ENCODE data around the gene DIO3. TPM values are rescaled to one million over a fixed set of nuclear protein-coding genes. Genes with fewer than 3 reads are reported as not detected.
A peak's percentile ranks its signal among the peaks of the same experiment; 100 is the strongest.

DIO3 gene
- total RNA-seq, 1 donor from 2014 or later, result 35.6 TPM

GRCh38 chr14:101561897-101562490 lies 699 bp downstream of the DIO3 start:
- Mint-ChIP-seq H3K27me3 (ENCODE audit: low read depth) (peaks cover 90% of the 10 kb centered on the region), H3K36me3 (peaks cover 2% of the 10 kb centered on the region), H3K4me3 (peak overlapping the region; percentile 60), H3K9me3 (no peaks in the 10 kb centered on the region), H3K4me1 (peaks cover 14% of the 10 kb centered on the region), H3K27ac (no peak overlapping the region)
- TF ChIP-seq, protein P1, sequence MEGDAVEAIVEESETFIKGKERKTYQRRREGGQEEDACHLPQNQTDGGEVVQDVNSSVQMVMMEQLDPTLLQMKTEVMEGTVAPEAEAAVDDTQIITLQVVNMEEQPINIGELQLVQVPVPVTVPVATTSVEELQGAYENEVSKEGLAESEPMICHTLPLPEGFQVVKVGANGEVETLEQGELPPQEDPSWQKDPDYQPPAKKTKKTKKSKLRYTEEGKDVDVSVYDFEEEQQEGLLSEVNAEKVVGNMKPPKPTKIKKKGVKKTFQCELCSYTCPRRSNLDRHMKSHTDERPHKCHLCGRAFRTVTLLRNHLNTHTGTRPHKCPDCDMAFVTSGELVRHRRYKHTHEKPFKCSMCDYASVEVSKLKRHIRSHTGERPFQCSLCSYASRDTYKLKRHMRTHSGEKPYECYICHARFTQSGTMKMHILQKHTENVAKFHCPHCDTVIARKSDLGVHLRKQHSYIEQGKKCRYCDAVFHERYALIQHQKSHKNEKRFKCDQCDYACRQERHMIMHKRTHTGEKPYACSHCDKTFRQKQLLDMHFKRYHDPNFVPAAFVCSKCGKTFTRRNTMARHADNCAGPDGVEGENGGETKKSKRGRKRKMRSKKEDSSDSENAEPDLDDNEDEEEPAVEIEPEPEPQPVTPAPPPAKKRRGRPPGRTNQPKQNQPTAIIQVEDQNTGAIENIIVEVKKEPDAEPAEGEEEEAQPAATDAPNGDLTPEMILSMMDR (IDR thresholded peaks at IDR 0.05; ENCODE audit: unreplicated experiment), result no peak
- DNase-seq (ENCODE audit: low spot score in 2 of 2, unreplicated experiment in 2 of 2), result no peak

GRCh38 chr14:101562659-101563351 lies 1.5 kb downstream of the DIO3 start:
- H3K9me3 Mint-ChIP-seq, result no peaks in the 10 kb centered on the region
- H3K27me3 Mint-ChIP-seq (ENCODE audit: low read depth), result peaks cover 90% of the 10 kb centered on the region
- peaks cover 2% of the 10 kb centered on the region for H3K36me3 Mint-ChIP-seq
- H3K4me3 Mint-ChIP-seq, result peak overlapping the region; percentile 60
- H3K4me1 Mint-ChIP-seq, result peaks cover 14% of the 10 kb centered on the region
- TF ChIP-seq, protein P1 (IDR thresholded peaks at IDR 0.05; ENCODE audit: unreplicated experiment), result no peak
- no peak for DNase-seq (ENCODE audit: low spot score in 2 of 2, unreplicated experiment in 2 of 2)
- peak overlapping the region; percentile 69 for H3K27ac Mint-ChIP-seq

DNA sequence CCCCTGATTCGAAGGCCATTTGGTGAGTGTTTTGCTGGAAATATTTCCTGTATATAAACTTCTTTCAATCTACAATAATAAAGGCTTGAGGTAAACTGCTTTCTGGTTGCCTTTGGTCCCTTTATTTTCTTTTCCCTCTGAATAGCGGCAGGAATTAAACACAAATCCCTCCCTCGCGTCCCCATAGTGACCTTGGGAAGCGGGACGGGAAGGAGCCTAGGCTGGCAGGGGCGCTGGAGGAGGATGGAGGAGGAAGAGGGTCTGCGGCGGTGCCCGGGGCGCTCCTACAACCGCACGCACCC lies 2.0 kb downstream of the DIO3 start:
- peaks cover 2% of the 10 kb centered on the region for H3K36me3 Mint-ChIP-seq
- H3K27ac Mint-ChIP-seq, result no peak overlapping the region
- peaks cover 91% of the 10 kb centered on the region for H3K27me3 Mint-ChIP-seq (ENCODE audit: low read depth)
- TF ChIP-seq, protein P1 (IDR thresholded peaks at IDR 0.05; ENCODE audit: unreplicated experiment), result no peak
- H3K9me3 Mint-ChIP-seq, result no peaks in the 10 kb centered on the region
- peaks cover 14% of the 10 kb centered on the region for H3K4me1 Mint-ChIP-seq
- H3K4me3 Mint-ChIP-seq, result peak overlapping the region; percentile 60
- DNase-seq (ENCODE audit: low spot score in 2 of 2, unreplicated experiment in 2 of 2), result no peak

DNA sequence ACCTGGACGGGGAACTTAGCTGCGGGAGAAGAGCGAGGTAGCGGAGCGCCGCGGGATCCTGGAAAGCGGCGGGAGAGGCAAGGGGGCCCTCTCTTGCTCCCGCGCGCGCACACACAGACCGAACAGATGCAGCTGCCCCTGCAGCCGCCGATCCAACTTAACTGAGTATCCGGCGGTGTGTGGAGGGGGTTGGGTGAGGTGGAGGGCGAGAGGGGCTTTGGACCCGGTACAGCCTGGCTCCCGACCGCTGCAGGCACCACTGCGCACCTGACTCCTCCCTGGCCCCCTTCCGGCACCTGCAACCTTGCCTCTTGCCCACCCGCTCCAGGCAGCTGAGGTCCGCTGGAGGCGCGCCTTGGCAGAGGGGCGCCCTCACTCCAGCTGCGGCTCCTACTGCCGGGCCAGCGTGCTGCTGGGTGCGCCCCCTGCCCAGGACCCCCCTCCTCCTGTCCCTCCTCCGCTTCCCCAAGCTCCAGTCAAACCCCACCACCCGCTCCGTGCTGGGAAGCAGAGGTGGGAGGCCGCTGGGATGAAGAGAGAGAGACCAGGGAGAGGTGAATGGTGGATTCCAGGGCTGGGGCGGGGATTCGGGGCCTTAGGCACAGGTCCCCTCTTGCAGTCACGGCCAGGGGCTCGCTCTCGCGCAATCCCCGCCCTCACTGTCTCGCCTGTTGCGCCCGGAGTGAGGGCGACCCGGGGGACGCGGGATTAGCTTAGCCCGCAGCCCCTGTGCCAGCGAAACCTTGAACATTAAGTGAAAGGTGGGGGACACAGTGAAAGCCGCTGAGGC lies 2.6 kb downstream of the DIO3 start:
- Mint-ChIP-seq H3K27ac (no peak overlapping the region), H3K9me3 (no peaks in the 10 kb centered on the region), H3K36me3 (peaks cover 2% of the 10 kb centered on the region), H3K4me3 (peak overlapping the region; percentile 60), H3K27me3 (ENCODE audit: low read depth) (peaks cover 87% of the 10 kb centered on the region), H3K4me1 (peaks cover 14% of the 10 kb centered on the region)
- no peak for DNase-seq (ENCODE audit: low spot score in 2 of 2, unreplicated experiment in 2 of 2)
- TF ChIP-seq, protein P1 (IDR thresholded peaks at IDR 0.05; ENCODE audit: unreplicated experiment), result no peak

GRCh38 chr14:101564444-101564776 lies 3.1 kb downstream of the DIO3 start:
- Mint-ChIP-seq H3K36me3 (peaks cover 2% of the 10 kb centered on the region), H3K4me1 (peaks cover 14% of the 10 kb centered on the region), H3K9me3 (no peaks in the 10 kb centered on the region), H3K27ac (no peak overlapping the region), H3K27me3 (ENCODE audit: low read depth) (peaks cover 85% of the 10 kb centered on the region), H3K4me3 (peak overlapping the region; percentile 60)
- DNase-seq (ENCODE audit: low spot score in 2 of 2, unreplicated experiment in 2 of 2), result no peak
- TF ChIP-seq, protein P1 (IDR thresholded peaks at IDR 0.05; ENCODE audit: unreplicated experiment), result no peak

Measured in mesothelial cell of epicardium (in vitro differentiated cells).